DLD1 (cell line): ENCODE measurements around the gene BCL7C.

Source experiments
- in situ Hi-C: cut with HindIII; loops from 2 replicates; pipeline ENCODE4 v1.10.0; 2017; ENCODE audit warnings: low sequenced_read_pairs

BCL7C gene

GRCh38 chr16:30922960-30923535, 29.2 kb upstream of the BCL7C start:
- in situ Hi-C loops, result no loop called here

GRCh38 chr16:30922420-30922959, 28.6 kb upstream of the BCL7C start:
- in situ Hi-C loops, result no loop called here

GRCh38 chr16:30921748-30922419, 28.0 kb upstream of the BCL7C start:
- in situ Hi-C loops, result no loop called here

- in situ Hi-C loops, result no loop called here
Observed at GRCh38 chr16:30921459-30921747, 27.5 kb upstream of the BCL7C start.

GRCh38 chr16:30920891-30921290, 27.0 kb upstream of the BCL7C start:
- in situ Hi-C loops, result no loop called here

GRCh38 chr16:30918614-30919013, 24.7 kb upstream of the BCL7C start:
- in situ Hi-C loops, result no loop called here

- in situ Hi-C loops, result no loop called here
Observed at GRCh38 chr16:30914830-30915229, 21.0 kb upstream of the BCL7C start.

- in situ Hi-C loops, result no loop called here
Observed at GRCh38 chr16:30912794-30913412, 19.0 kb upstream of the BCL7C start.

GRCh38 chr16:30910427-30911029, 16.7 kb upstream of the BCL7C start:
- in situ Hi-C loops, result no loop called here

GRCh38 chr16:30907064-30907463, 13.2 kb upstream of the BCL7C start:
- in situ Hi-C loops, result no loop called here

- in situ Hi-C loops, result no loop called here
Observed at GRCh38 chr16:30904114-30904780, 10.4 kb upstream of the BCL7C start.

- in situ Hi-C loops, result no loop called here
Observed at GRCh38 chr16:30903596-30903995, 9.7 kb upstream of the BCL7C start.

GRCh38 chr16:30903002-30903401, 9.1 kb upstream of the BCL7C start:
- in situ Hi-C loops, result no loop called here

GRCh38 chr16:30902029-30902972, 8.4 kb upstream of the BCL7C start:
- in situ Hi-C loops, result no loop called here

- in situ Hi-C loops, result no loop called here
Observed at GRCh38 chr16:30901201-30902028, 7.5 kb upstream of the BCL7C start.

- in situ Hi-C loops, result no loop called here
Observed at GRCh38 chr16:30900588-30900987, 6.7 kb upstream of the BCL7C start.

GRCh38 chr16:30899794-30900193, 5.9 kb upstream of the BCL7C start:
- in situ Hi-C loops, result no loop called here

GRCh38 chr16:30896889-30897733, 3.2 kb upstream of the BCL7C start:
- in situ Hi-C loops, result no loop called here
